ENCODE measurements around the gene TLCD5.

TLCD5 gene

DNA sequence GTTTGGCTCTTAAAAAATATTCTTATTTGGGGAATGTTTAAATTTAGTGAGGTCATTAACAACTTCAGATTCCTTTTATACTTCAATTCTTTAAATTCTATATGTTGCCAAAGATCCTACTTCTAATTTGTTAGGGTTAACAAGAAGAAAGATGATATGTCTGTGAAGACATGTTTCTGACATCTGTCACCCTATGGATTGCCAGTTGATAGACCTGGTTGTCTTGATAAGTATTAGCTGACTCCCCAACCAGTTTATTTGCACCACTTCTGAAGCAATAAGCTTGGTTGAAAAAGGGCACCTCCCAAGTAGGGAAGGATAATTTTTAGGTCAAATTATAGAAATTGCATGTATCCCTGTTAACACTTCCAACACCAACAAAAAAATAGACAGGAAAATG is 40.4 kb downstream of the TLCD5 start:
- Mint-ChIP-seq H3K27me3 (peaks cover 15% of the 10 kb centered on the region), H3K27ac (no peak overlapping the region), H3K4me1 (no peaks in the 10 kb centered on the region), H3K36me3 (ENCODE audit: low read depth) (no peaks in the 10 kb centered on the region), H3K9me3 (no peaks in the 10 kb centered on the region), H3K4me3 (no peak overlapping the region)
- no peak for ATAC-seq
- no peak for DNase-seq

DNA sequence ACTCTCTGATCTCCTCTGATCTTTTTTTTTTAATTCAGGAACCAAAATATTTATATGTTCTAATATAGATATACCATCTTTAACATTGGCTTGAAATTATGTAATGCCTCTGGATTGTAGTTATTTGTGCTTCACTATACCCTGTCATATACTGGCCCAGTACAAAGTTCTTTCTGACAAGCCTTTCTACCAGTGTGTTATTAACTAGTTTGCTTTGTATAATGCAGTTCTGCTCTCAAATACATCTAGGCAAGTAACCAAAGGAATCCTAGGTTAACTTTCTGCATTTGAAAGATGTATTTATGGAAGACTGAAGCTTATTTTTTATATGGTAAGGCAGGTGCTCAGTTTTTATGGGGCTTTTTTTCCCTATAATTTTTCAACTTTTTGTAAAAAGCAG is 47.2 kb downstream of the TLCD5 start:
- ATAC-seq (no peak), DNase-seq (no peak)
- peaks cover 3% of the 10 kb centered on the region for H3K27me3 Mint-ChIP-seq
- H3K4me1 Mint-ChIP-seq = no peaks in the 10 kb centered on the region
- H3K27ac Mint-ChIP-seq = no peak overlapping the region
- H3K9me3 Mint-ChIP-seq = no peaks in the 10 kb centered on the region
- H3K4me3 Mint-ChIP-seq = no peak overlapping the region
- H3K36me3 Mint-ChIP-seq (ENCODE audit: low read depth) = no peaks in the 10 kb centered on the region

- H3K9me3 Mint-ChIP-seq = peaks cover 11% of the 10 kb centered on the region
- no peak overlapping the region for H3K4me3 Mint-ChIP-seq
- no peak for ATAC-seq
- H3K36me3 Mint-ChIP-seq (ENCODE audit: low read depth) = peaks cover 10% of the 10 kb centered on the region
- DNase-seq = no peak
- H3K27ac Mint-ChIP-seq = no peak overlapping the region
- peaks cover 3% of the 10 kb centered on the region for H3K27me3 Mint-ChIP-seq
- H3K4me1 Mint-ChIP-seq = no peaks in the 10 kb centered on the region
These were observed 50.0 kb downstream of the TLCD5 start for GRCh38 chr11:120375076-120375475.

- ATAC-seq (no peak), DNase-seq (no peak)
- Mint-ChIP-seq H3K27me3 (peaks cover 7% of the 10 kb centered on the region), H3K36me3 (ENCODE audit: low read depth) (peaks cover 10% of the 10 kb centered on the region), H3K9me3 (peaks cover 11% of the 10 kb centered on the region), H3K27ac (no peak overlapping the region), H3K4me3 (no peak overlapping the region), H3K4me1 (no peaks in the 10 kb centered on the region)
These were observed 51.6 kb downstream of the TLCD5 start for GRCh38 chr11:120376547-120377182.

DNA sequence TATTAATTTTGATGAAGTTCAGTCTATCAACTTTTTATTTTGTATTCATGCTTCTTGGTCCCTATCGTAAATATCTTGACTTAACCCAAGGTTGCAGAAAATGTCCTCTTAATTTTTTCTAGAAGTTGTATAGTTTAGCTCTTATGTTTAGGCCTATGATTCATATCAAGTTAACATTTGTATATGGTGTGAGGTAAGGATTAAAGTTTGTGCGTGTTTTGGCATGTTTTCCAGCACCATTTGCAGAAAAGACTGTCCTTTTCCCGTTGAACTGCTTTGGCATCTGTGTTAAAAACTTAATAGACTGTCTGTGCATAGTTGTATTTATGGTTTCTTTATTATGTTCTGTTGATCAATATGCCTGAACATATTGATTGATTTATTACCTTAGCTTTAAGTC is 53.4 kb downstream of the TLCD5 start:
- peaks cover 8% of the 10 kb centered on the region for H3K27me3 Mint-ChIP-seq
- no peaks in the 10 kb centered on the region for H3K4me1 Mint-ChIP-seq
- no peak overlapping the region for H3K4me3 Mint-ChIP-seq
- no peak for DNase-seq
- peaks cover 11% of the 10 kb centered on the region for H3K9me3 Mint-ChIP-seq
- H3K36me3 Mint-ChIP-seq (ENCODE audit: low read depth) = peaks cover 10% of the 10 kb centered on the region
- no peak for ATAC-seq
- no peak overlapping the region for H3K27ac Mint-ChIP-seq

DNA sequence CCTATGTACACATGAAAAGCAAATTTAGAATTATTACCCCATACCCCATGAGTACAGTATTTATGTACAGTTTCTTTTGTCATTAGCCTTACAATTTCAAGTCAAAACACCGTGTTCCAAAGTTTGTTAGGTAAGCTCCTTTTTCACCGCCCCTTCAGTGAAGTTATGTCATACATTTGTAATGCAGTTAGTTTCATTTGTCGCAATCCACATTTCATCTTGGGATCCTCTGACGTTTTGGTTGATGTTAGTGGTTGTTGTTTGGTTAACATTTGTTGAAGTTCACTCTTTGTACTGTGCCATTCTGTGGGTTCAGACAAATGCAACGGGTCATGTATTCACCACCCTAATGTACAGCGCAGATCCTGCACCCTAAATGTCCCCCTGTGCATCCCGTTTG is 56.3 kb downstream of the TLCD5 start:
- Mint-ChIP-seq H3K4me1 (no peaks in the 10 kb centered on the region), H3K27ac (no peak overlapping the region), H3K27me3 (peaks cover 17% of the 10 kb centered on the region), H3K4me3 (no peak overlapping the region), H3K9me3 (peaks cover 11% of the 10 kb centered on the region), H3K36me3 (ENCODE audit: low read depth) (peaks cover 10% of the 10 kb centered on the region)
- no peak for DNase-seq
- ATAC-seq = no peak
